ENCODE results near the gene RBM41. TPM values are rescaled to one million over a fixed set of nuclear protein-coding genes. Genes with fewer than 3 reads are reported as not detected.
A peak's percentile ranks its signal among the peaks of the same experiment; 100 is the strongest.

The RBM41 gene
- total and polyA plus RNA-seq, 2 experiments from 2014 or later: 20.0 to 21.9 TPM

DNA sequence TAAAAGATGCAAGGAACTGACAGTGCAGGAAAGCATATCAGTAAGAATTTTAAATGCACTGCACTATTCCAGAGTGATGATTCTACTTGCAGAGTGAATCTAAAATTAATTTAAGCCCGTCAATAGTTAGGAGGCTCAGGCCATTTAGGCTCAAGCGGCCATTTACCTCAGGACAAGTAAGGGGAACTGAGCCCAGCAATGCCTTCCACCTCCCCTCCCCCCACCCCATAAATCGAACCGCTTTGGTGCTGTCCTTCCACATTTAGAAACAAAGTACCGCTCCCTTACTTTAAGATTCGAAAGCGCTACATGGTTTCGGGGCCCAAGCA lies 665 bp downstream of the RBM41 start (continued):
- no peak for TF ChIP-seq STAT1 (IDR thresholded peaks at IDR 0.05; ENCODE audit: unreplicated experiment)
- TF ChIP-seq ZNF331 (CRISPR knock-in tag; IDR thresholded peaks at IDR 0.05; ENCODE audit: low read depth): no peak
- no peak for TF ChIP-seq EZH2 (IDR thresholded peaks at IDR 0.05; ENCODE audit: low read depth, unreplicated experiment)
- TF ChIP-seq, protein P1, sequence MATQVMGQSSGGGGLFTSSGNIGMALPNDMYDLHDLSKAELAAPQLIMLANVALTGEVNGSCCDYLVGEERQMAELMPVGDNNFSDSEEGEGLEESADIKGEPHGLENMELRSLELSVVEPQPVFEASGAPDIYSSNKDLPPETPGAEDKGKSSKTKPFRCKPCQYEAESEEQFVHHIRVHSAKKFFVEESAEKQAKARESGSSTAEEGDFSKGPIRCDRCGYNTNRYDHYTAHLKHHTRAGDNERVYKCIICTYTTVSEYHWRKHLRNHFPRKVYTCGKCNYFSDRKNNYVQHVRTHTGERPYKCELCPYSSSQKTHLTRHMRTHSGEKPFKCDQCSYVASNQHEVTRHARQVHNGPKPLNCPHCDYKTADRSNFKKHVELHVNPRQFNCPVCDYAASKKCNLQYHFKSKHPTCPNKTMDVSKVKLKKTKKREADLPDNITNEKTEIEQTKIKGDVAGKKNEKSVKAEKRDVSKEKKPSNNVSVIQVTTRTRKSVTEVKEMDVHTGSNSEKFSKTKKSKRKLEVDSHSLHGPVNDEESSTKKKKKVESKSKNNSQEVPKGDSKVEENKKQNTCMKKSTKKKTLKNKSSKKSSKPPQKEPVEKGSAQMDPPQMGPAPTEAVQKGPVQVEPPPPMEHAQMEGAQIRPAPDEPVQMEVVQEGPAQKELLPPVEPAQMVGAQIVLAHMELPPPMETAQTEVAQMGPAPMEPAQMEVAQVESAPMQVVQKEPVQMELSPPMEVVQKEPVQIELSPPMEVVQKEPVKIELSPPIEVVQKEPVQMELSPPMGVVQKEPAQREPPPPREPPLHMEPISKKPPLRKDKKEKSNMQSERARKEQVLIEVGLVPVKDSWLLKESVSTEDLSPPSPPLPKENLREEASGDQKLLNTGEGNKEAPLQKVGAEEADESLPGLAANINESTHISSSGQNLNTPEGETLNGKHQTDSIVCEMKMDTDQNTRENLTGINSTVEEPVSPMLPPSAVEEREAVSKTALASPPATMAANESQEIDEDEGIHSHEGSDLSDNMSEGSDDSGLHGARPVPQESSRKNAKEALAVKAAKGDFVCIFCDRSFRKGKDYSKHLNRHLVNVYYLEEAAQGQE (IDR thresholded peaks at IDR 0.05; ENCODE audit: unreplicated experiment): no peak

DNA sequence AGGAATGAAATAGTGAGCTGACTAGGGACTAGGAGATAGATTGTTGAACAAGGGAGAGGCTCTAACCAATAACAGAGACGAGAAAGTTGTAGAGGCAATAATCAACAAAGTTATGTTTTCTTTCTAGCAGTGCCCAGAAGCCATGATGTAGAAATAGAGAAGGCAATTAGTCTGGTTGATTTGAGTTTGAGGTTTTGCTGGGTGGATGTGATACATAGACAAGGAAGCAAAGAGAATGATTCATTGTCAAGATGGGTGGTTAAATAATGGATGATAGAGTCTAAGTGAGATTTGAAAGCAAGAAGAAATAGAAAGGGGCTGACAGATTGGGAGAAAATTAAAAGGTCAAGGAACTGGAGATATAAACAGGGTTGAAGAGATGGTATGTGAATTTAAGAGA lies 11.2 kb downstream of the RBM41 start:
- no peaks in the 10 kb centered on the region for H3K27me3 Mint-ChIP-seq (ENCODE audit: insufficient read depth, low read depth, poor library complexity)
- no peak for TF ChIP-seq EZH2 (IDR thresholded peaks at IDR 0.05; ENCODE audit: low read depth, unreplicated experiment)

GRCh38 chrX:107102980-107103379 lies 15.6 kb downstream of the RBM41 start:
- H3K36me3 ChIP-seq (ENCODE audit: insufficient read depth): no peaks in the 10 kb centered on the region
- DNase-seq (ENCODE audit: low spot score): no peak
- no peak overlapping the region for H2AFZ ChIP-seq
- Mint-ChIP-seq H3K4me3 (no peak overlapping the region), H3K9me3 (no peaks in the 10 kb centered on the region), H3K27me3 (ENCODE audit: insufficient read depth, low read depth, poor library complexity) (no peaks in the 10 kb centered on the region), H3K27ac (no peak overlapping the region), H3K36me3 (ENCODE audit: low read depth) (peaks cover 23% of the 10 kb centered on the region; the same call in 2 of the 3 replicates), H3K4me1 (no peaks in the 10 kb centered on the region)
- ATAC-seq: no peak
- no peaks in the 10 kb centered on the region for H4K20me1 ChIP-seq (replicated peaks; ENCODE audit: insufficient read depth)
- H3K4me1 ChIP-seq (ENCODE audit: insufficient read depth): no peaks in the 10 kb centered on the region
- H3K27me3 ChIP-seq (ENCODE audit: insufficient read depth): no peaks in the 10 kb centered on the region
- TF ChIP-seq CTCF (conservative IDR thresholded peaks at IDR 0.05; ENCODE audit: low read depth in 2 of 2): 0 out of 4 replicates have a peak, but pooled peaks of 1 of the 2 experiments have one; percentile 9
- no peak for TF ChIP-seq ZNF462 (CRISPR knock-in tag; IDR thresholded peaks at IDR 0.05)
- no peak overlapping the region for H3K27ac ChIP-seq (ENCODE audit: low read depth)
- no peak overlapping the region for H3K4me3 ChIP-seq
- H3K79me2 ChIP-seq (replicated peaks; ENCODE audit: insufficient read depth): no peaks in the 10 kb centered on the region; the same call in 1 of the 2 replicates
- H3K9me2 ChIP-seq (ENCODE audit: insufficient read depth): no peaks in the 10 kb centered on the region
- no peaks in the 10 kb centered on the region for H3F3A ChIP-seq (replicated peaks; ENCODE audit: low read depth)
- H3K4me2 ChIP-seq: no peak overlapping the region

More for the DNA sequence above, 11.2 kb downstream of the RBM41 start:
- Mint-ChIP-seq H3K27ac (no peak overlapping the region), H3K4me1 (peaks cover 14% of the 10 kb centered on the region; the same call in 2 of the 3 replicates), H3K9me3 (no peaks in the 10 kb centered on the region), H3K36me3 (ENCODE audit: low read depth) (peaks cover 32% of the 10 kb centered on the region), H3K4me3 (no peak overlapping the region)
- Histone ChIP-seq H3K36me3 (ENCODE audit: insufficient read depth) (0 out of 2 replicates have a peak, but pooled peaks cover 2% of the 10 kb centered on the region), H3K4me2 (no peak overlapping the region), H3K9me2 (ENCODE audit: insufficient read depth) (no peaks in the 10 kb centered on the region), H3F3A (replicated peaks; ENCODE audit: low read depth) (no peaks in the 10 kb centered on the region), H3K27ac (ENCODE audit: low read depth) (no peak overlapping the region), H3K4me3 (no peak overlapping the region), H3K4me1 (ENCODE audit: insufficient read depth) (0 out of 2 replicates have a peak, but pooled peaks cover 10% of the 10 kb centered on the region), H3K79me2 (replicated peaks; ENCODE audit: insufficient read depth) (no peaks in the 10 kb centered on the region; the same call in 1 of the 2 replicates), H3K27me3 (ENCODE audit: insufficient read depth) (no peaks in the 10 kb centered on the region), H2AFZ (no peak overlapping the region), H4K20me1 (replicated peaks; ENCODE audit: insufficient read depth) (no peaks in the 10 kb centered on the region)
- ATAC-seq: no peak
- DNase-seq (ENCODE audit: low spot score): no peak
